Ascending aorta (tissue), 2 donors: ENCODE data around the gene TNFAIP8L3. TPM values are rescaled to one million over a fixed set of nuclear protein-coding genes. Genes with fewer than 3 reads are reported as not detected.

ENCODE experiments used
- DNase-seq, 2 donors: peaks; one replicate each; pipeline ENCODE4 v3.0.0-alpha.2; 2019; ENCODE audit warnings: low spot score in 2 of 2
- H3K27ac ChIP-seq, 2 donors: fragments of 200-600 bp; sonication (generic); one replicate each; pipeline ENCODE4 v1.5.1; 2016 to 2017; ENCODE audit warnings: mild to moderate bottlenecking in 1 of 2
- H3K27me3 ChIP-seq: fragments of 200-600 bp; sonication (generic); one replicate; pipeline ENCODE4 v1.5.1; 2017
- H3K36me3 ChIP-seq, 2 donors: fragments of 200-600 bp; sonication (generic); one replicate each; pipeline ENCODE4 v1.5.1; 2016
- H3K4me1 ChIP-seq, 2 donors: fragments of 200-600 bp; sonication (generic); one replicate each; pipeline ENCODE4 v1.5.1; 2016 to 2017; ENCODE audit warnings: mild to moderate bottlenecking in 1 of 2
- H3K4me3 ChIP-seq, 2 donors: fragments of 200-600 bp; sonication (generic); one replicate each; pipeline ENCODE4 v1.5.1; 2016 to 2017; ENCODE audit warnings: mild to moderate bottlenecking in 1 of 2
- H3K9me3 ChIP-seq, 2 donors: fragments of 200-600 bp; sonication (generic); one replicate each; pipeline ENCODE4 v1.5.1; 2016
- intact Hi-C: fragments of 100-400 bp; cut with DNase I; formaldehyde crosslinking; loops from one replicate; pipeline ENCODE4 v1.15.1; 2023
- total RNA-seq: library from RNA; depleted of rRNA; stranded (reverse); fragments of >200 nt; gene quantifications from one replicate; pipeline ENCODE4 v1.1.0, GENCODE V29; 2016
- TF ChIP-seq, protein P1 (sequence below), 3 experiments: fragments of 200-600 bp in 2 of 3; fragments of 450-650 bp in 1 of 3; sonication (generic) in 2 of 3; IDR thresholded peaks; one replicate each; pipeline ENCODE4 v1.5.1; 2016 to 2019; ENCODE audit warnings: antibody characterized with exemption in 3 of 3, mild to moderate bottlenecking in 1 of 3, moderate library complexity in 1 of 3

Gene TNFAIP8L3
- total RNA-seq, 1 donor from 2014 or later, result 2.6 TPM

- Histone ChIP-seq H3K4me3 (peak overlapping the region in 1 of 2 donors; percentile 28), H3K9me3 (no peaks in the 10 kb centered on the region), H3K4me1 (peaks cover 6 to 22% of the 10 kb centered on the region in 2 donors), H3K36me3 (no peaks in the 10 kb centered on the region), H3K27me3 (no peaks in the 10 kb centered on the region), H3K27ac (peak overlapping the region; percentile 81 to 89)
- TF ChIP-seq, protein P1, sequence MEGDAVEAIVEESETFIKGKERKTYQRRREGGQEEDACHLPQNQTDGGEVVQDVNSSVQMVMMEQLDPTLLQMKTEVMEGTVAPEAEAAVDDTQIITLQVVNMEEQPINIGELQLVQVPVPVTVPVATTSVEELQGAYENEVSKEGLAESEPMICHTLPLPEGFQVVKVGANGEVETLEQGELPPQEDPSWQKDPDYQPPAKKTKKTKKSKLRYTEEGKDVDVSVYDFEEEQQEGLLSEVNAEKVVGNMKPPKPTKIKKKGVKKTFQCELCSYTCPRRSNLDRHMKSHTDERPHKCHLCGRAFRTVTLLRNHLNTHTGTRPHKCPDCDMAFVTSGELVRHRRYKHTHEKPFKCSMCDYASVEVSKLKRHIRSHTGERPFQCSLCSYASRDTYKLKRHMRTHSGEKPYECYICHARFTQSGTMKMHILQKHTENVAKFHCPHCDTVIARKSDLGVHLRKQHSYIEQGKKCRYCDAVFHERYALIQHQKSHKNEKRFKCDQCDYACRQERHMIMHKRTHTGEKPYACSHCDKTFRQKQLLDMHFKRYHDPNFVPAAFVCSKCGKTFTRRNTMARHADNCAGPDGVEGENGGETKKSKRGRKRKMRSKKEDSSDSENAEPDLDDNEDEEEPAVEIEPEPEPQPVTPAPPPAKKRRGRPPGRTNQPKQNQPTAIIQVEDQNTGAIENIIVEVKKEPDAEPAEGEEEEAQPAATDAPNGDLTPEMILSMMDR (IDR thresholded peaks at IDR 0.05), result no peak
- no peak for DNase-seq
- intact Hi-C loops, result loop anchor here (2.0 to 10.0 kb wide), 3 partner anchors 19 to 119 kb away; partner anchors contain the start of gene TNFAIP8L3
Observed at GRCh38 chr15:51075826-51076523, 18.7 kb downstream of the TNFAIP8L3 start.

- H3K27ac ChIP-seq, result peak overlapping the region; percentile 81 to 89
Observed at GRCh38 chr15:51075364-51075763, 19.3 kb downstream of the TNFAIP8L3 start.

GRCh38 chr15:51074926-51075325 is 19.8 kb downstream of the TNFAIP8L3 start:
- Histone ChIP-seq H3K27me3 (no peaks in the 10 kb centered on the region), H3K27ac (peak overlapping the region; percentile 81 to 89), H3K4me3 (no peak overlapping the region), H3K4me1 (peaks cover 6 to 22% of the 10 kb centered on the region in 2 donors), H3K9me3 (no peaks in the 10 kb centered on the region), H3K36me3 (no peaks in the 10 kb centered on the region)
- DNase-seq, result no peak
- intact Hi-C loops, result loop anchor here (5.0 to 10.0 kb wide), 2 partner anchors 57 to 120 kb away; no protein-coding TSS in a partner anchor
- TF ChIP-seq, protein P1 (IDR thresholded peaks at IDR 0.05), result no peak

More at GRCh38 chr15:51075364-51075763, 19.3 kb downstream of the TNFAIP8L3 start:
- intact Hi-C loops, result loop anchor here (5.0 to 10.0 kb wide), 2 partner anchors 57 to 119 kb away; no protein-coding TSS in a partner anchor
- H3K36me3 ChIP-seq, result no peaks in the 10 kb centered on the region
- no peaks in the 10 kb centered on the region for H3K9me3 ChIP-seq
- peaks cover 6 to 22% of the 10 kb centered on the region in 2 donors for H3K4me1 ChIP-seq
- peak in 1 of 2 donors; percentile 81 for DNase-seq
- H3K4me3 ChIP-seq, result peak overlapping the region in 1 of 2 donors; percentile 28
- H3K27me3 ChIP-seq, result no peaks in the 10 kb centered on the region
- TF ChIP-seq, protein P1 (IDR thresholded peaks at IDR 0.05), result no peak

- H3K9me3 ChIP-seq, result no peaks in the 10 kb centered on the region
- TF ChIP-seq, protein P1 (IDR thresholded peaks at IDR 0.05), result no peak
- no peak overlapping the region for H3K4me3 ChIP-seq
- no peak for DNase-seq
- H3K27ac ChIP-seq, result no peak overlapping the region
- H3K27me3 ChIP-seq, result no peaks in the 10 kb centered on the region
- H3K36me3 ChIP-seq, result no peaks in the 10 kb centered on the region
- intact Hi-C loops, result loop anchor here (10.0 kb wide), 1 partner anchor 123 kb away; no protein-coding TSS in a partner anchor
- peaks cover 6 to 16% of the 10 kb centered on the region in 2 donors for H3K4me1 ChIP-seq
Observed at GRCh38 chr15:51071578-51071977, 23.1 kb downstream of the TNFAIP8L3 start.

- Histone ChIP-seq H3K4me1 (peaks cover 6% of the 10 kb centered on the region in 2 donors), H3K27ac (no peak overlapping the region), H3K27me3 (no peaks in the 10 kb centered on the region), H3K9me3 (no peaks in the 10 kb centered on the region), H3K36me3 (no peaks in the 10 kb centered on the region), H3K4me3 (no peak overlapping the region)
- no peak for DNase-seq
- intact Hi-C loops, result loop anchor here (10.0 kb wide), 1 partner anchor 125 kb away; no protein-coding TSS in a partner anchor
- TF ChIP-seq, protein P1 (IDR thresholded peaks at IDR 0.05), result no peak
Observed at GRCh38 chr15:51069983-51070382, 24.7 kb downstream of the TNFAIP8L3 start.
